RWPE2 (cell line): ENCODE results near the gene CEMIP.
A peak's percentile ranks its signal among the peaks of the same experiment; 100 is the strongest.

Experiments
- ATAC-seq: fragments of 200-7000 bp; cut with Tn5 transposase; 3 replicates; pipeline ENCODE4 v1.9.1; 2021; ENCODE audit warnings: low read depth
- DNase-seq: peaks from one replicate; pipeline ENCODE4 v3.0.0-alpha.2; 2020; ENCODE audit warnings: low spot score
- H3K27ac ChIP-seq: fragments of 450-650 bp; 2 replicates; pipeline ENCODE4 v1.5.1; 2017; ENCODE audit warnings: mild to moderate bottlenecking; ENCODE audit not compliant: poor library complexity, severe bottlenecking
- H3K27me3 ChIP-seq: fragments of 250-450 bp; sonication (Bioruptor Pico); 2 replicates; pipeline ENCODE4 v1.5.1; 2021; ENCODE audit warnings: mild to moderate bottlenecking, moderate library complexity; ENCODE audit not compliant: insufficient read depth, poor library complexity, severe bottlenecking
- H3K36me3 ChIP-seq: fragments of 250-450 bp; sonication (Bioruptor Pico); 2 replicates; pipeline ENCODE4 v1.5.1; 2020; ENCODE audit warnings: low read depth, mild to moderate bottlenecking, moderate library complexity
- H3K4me1 ChIP-seq: fragments of 250-450 bp; sonication (Bioruptor Pico); 2 replicates; pipeline ENCODE4 v1.5.1; 2021; ENCODE audit warnings: mild to moderate bottlenecking, moderate library complexity; ENCODE audit not compliant: insufficient read depth, poor library complexity, severe bottlenecking
- H3K4me3 ChIP-seq: fragments of 250-450 bp; sonication (Bioruptor Pico); 2 replicates; pipeline ENCODE4 v1.5.1; 2021; ENCODE audit warnings: mild to moderate bottlenecking, moderate library complexity; ENCODE audit not compliant: severe bottlenecking
- H3K9me3 ChIP-seq: fragments of 250-450 bp; sonication (Bioruptor Pico); 2 replicates; pipeline ENCODE4 v1.5.1; 2021; ENCODE audit warnings: mild to moderate bottlenecking, moderate library complexity; ENCODE audit not compliant: severe bottlenecking
- TF ChIP-seq, protein P1 (sequence below): fragments of 450-650 bp; IDR thresholded peaks from one replicate; pipeline ENCODE4 v1.5.1; 2017; ENCODE audit warnings: mild to moderate bottlenecking, moderate library complexity; ENCODE audit not compliant: poor library complexity, severe bottlenecking

The CEMIP gene

DNA sequence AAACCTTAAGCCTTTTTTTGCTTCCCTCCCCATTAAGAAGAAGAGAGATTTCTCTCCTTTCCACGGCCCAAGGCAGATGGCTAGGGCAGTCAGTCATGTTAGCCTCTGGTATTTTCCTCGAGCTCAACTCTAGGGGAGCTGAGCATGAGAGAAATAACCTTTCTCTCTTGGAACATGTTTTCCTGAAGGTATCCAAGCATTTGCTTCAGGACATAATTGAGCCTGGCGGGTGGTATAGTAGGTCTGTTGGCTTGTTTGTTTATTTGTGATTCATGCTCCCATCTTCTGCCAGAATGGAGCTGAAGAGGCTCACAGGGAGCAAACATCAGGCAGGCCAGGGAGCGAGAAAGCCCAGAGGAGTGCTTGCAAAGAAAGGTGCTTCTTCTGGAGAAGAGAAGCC is 108.0 kb downstream of the CEMIP start:
- ATAC-seq: 0 out of 3 replicates have a peak, but pooled peaks have one; percentile 42
- Histone ChIP-seq H3K4me1 (no peaks in the 10 kb centered on the region), H3K9me3 (no peaks in the 10 kb centered on the region), H3K27ac (no peak overlapping the region), H3K4me3 (no peak overlapping the region), H3K36me3 (no peaks in the 10 kb centered on the region), H3K27me3 (no peaks in the 10 kb centered on the region)
- TF ChIP-seq, protein P1, sequence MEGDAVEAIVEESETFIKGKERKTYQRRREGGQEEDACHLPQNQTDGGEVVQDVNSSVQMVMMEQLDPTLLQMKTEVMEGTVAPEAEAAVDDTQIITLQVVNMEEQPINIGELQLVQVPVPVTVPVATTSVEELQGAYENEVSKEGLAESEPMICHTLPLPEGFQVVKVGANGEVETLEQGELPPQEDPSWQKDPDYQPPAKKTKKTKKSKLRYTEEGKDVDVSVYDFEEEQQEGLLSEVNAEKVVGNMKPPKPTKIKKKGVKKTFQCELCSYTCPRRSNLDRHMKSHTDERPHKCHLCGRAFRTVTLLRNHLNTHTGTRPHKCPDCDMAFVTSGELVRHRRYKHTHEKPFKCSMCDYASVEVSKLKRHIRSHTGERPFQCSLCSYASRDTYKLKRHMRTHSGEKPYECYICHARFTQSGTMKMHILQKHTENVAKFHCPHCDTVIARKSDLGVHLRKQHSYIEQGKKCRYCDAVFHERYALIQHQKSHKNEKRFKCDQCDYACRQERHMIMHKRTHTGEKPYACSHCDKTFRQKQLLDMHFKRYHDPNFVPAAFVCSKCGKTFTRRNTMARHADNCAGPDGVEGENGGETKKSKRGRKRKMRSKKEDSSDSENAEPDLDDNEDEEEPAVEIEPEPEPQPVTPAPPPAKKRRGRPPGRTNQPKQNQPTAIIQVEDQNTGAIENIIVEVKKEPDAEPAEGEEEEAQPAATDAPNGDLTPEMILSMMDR: no peak
- no peak for DNase-seq

DNA sequence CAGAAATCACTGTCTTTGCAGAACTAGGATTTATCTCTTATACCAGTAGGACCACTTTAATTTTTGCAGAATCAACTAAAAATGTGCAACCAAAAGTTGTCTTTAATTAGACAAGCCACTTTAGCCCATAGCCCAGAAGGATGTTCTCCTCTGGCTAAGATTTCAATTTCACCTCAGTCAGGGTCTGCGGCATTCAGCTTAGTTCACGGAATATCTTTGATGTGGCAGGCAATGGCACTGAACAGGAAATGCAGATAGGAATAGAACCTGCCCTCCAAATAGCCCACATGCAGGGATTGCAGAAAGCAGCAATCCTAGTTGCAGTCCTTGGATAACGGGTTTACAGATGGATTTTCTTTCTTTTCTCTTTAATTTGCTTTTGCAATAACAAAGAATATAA is 109.7 kb downstream of the CEMIP start:
- H3K36me3 ChIP-seq: no peaks in the 10 kb centered on the region
- H3K27ac ChIP-seq: no peak overlapping the region
- ATAC-seq: no peak

GRCh38 chr15:80890341-80891005 is 111.3 kb downstream of the CEMIP start:
- TF ChIP-seq, protein P1: no peak
- H3K36me3 ChIP-seq: no peaks in the 10 kb centered on the region
- H3K9me3 ChIP-seq: no peaks in the 10 kb centered on the region
- ATAC-seq (no peak), DNase-seq (no peak)
- H3K4me3 ChIP-seq: no peak overlapping the region
- H3K4me1 ChIP-seq: no peaks in the 10 kb centered on the region
- H3K27ac ChIP-seq: no peak overlapping the region
- H3K27me3 ChIP-seq: no peaks in the 10 kb centered on the region

More for the DNA sequence above, 109.7 kb downstream of the CEMIP start:
- TF ChIP-seq, protein P1: no peak
- Histone ChIP-seq H3K4me3 (no peak overlapping the region), H3K27me3 (no peaks in the 10 kb centered on the region), H3K9me3 (no peaks in the 10 kb centered on the region), H3K4me1 (no peaks in the 10 kb centered on the region)
- no peak for DNase-seq

DNA sequence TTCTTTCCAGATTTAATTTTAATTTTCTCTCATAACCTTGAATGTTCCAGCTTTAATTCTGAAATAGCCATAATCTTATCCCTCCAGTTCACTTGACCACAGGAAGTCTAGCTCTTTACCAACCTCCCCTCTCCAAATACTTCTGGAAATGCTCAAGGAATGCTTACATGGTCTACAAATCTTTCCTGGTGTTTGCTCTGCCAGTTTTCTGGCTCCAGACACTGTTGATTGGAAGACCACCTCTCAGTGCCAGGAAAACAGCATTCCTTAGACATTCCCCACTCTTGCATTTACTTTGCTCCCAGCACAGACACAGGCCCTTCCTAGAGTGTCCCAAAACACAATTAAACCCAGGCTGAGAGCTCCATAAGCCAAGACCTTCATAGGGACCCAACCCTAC is 111.8 kb downstream of the CEMIP start:
- no peaks in the 10 kb centered on the region for H3K36me3 ChIP-seq

DNA sequence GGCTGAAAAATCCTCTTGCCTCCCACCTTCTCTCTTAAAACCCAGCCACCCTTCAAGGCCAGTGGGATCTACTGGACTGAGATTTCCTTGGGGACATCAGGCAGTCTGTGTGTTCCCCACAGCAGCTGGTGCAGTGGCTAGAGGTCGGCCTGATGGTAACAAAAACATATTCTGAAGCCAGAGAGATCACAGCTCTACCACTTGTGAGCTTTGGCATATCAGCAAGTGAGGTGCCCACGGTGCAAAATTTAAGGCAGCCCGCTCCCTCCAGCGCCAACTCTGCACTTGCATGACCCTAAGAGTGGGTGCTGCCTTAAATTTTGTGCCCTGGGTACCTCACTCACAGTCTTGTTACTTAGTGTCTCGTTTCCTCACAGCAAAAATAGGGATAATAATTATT is 113.2 kb downstream of the CEMIP start:
- Histone ChIP-seq H3K27ac (no peak overlapping the region), H3K27me3 (no peaks in the 10 kb centered on the region), H3K4me1 (no peaks in the 10 kb centered on the region), H3K4me3 (no peak overlapping the region), H3K9me3 (no peaks in the 10 kb centered on the region), H3K36me3 (no peaks in the 10 kb centered on the region)
- ATAC-seq: no peak
- no peak for DNase-seq
- TF ChIP-seq, protein P1: no peak

More for the DNA sequence above, 111.8 kb downstream of the CEMIP start:
- H3K27me3 ChIP-seq: no peaks in the 10 kb centered on the region
- H3K9me3 ChIP-seq: no peaks in the 10 kb centered on the region
- no peak overlapping the region for H3K27ac ChIP-seq
- TF ChIP-seq, protein P1: no peak
- no peak overlapping the region for H3K4me3 ChIP-seq
- DNase-seq: no peak
- no peak for ATAC-seq
- H3K4me1 ChIP-seq: no peaks in the 10 kb centered on the region
